ENCODE data around the gene NDRG3.

NDRG3 gene

GRCh38 chr20:36672991-36673390 is 72.9 kb downstream of the NDRG3 start:
- Histone ChIP-seq H3K9me3 (ENCODE audit: low read length) (no peaks in the 10 kb centered on the region), H3K4me2 (ENCODE audit: low read length) (no peak overlapping the region), H2AFZ (ENCODE audit: low read length) (no peak overlapping the region), H3K27me3 (ENCODE audit: insufficient read depth, low read length) (no peaks in the 10 kb centered on the region), H3K9me2 (ENCODE audit: low read depth, low read length) (no peaks in the 10 kb centered on the region), H3K4me3 (ENCODE audit: low read depth, low read length, poor library complexity, severe bottlenecking) (no peak overlapping the region), H3K36me3 (ENCODE audit: insufficient read depth, low read length) (peaks cover 5% of the 10 kb centered on the region), H3F3A (ENCODE audit: insufficient read depth, low read length) (no peaks in the 10 kb centered on the region), H4K20me1 (ENCODE audit: insufficient read depth, low read length) (no peaks in the 10 kb centered on the region), H3K27ac (ENCODE audit: low read depth, low read length, poor library complexity, severe bottlenecking) (no peak overlapping the region), H3K4me1 (ENCODE audit: insufficient read depth, low read length, severe bottlenecking) (no peaks in the 10 kb centered on the region), H3K79me2 (ENCODE audit: insufficient read depth, low read length) (no peaks in the 10 kb centered on the region), H3K9ac (ENCODE audit: low read length) (no peak overlapping the region)
- TF ChIP-seq, protein P1, sequence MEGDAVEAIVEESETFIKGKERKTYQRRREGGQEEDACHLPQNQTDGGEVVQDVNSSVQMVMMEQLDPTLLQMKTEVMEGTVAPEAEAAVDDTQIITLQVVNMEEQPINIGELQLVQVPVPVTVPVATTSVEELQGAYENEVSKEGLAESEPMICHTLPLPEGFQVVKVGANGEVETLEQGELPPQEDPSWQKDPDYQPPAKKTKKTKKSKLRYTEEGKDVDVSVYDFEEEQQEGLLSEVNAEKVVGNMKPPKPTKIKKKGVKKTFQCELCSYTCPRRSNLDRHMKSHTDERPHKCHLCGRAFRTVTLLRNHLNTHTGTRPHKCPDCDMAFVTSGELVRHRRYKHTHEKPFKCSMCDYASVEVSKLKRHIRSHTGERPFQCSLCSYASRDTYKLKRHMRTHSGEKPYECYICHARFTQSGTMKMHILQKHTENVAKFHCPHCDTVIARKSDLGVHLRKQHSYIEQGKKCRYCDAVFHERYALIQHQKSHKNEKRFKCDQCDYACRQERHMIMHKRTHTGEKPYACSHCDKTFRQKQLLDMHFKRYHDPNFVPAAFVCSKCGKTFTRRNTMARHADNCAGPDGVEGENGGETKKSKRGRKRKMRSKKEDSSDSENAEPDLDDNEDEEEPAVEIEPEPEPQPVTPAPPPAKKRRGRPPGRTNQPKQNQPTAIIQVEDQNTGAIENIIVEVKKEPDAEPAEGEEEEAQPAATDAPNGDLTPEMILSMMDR (IDR thresholded peaks at IDR 0.05; ENCODE audit: low read length), result no peak
- TF ChIP-seq EZH2 (IDR thresholded peaks at IDR 0.05; ENCODE audit: borderline replicate concordance, low read length), result no peak

- no peak for TF ChIP-seq EZH2 (IDR thresholded peaks at IDR 0.05; ENCODE audit: borderline replicate concordance, low read length)
- TF ChIP-seq, protein P1 (IDR thresholded peaks at IDR 0.05; ENCODE audit: low read length), result no peak
These were observed 75.1 kb downstream of the NDRG3 start for GRCh38 chr20:36670665-36671357.

DNA sequence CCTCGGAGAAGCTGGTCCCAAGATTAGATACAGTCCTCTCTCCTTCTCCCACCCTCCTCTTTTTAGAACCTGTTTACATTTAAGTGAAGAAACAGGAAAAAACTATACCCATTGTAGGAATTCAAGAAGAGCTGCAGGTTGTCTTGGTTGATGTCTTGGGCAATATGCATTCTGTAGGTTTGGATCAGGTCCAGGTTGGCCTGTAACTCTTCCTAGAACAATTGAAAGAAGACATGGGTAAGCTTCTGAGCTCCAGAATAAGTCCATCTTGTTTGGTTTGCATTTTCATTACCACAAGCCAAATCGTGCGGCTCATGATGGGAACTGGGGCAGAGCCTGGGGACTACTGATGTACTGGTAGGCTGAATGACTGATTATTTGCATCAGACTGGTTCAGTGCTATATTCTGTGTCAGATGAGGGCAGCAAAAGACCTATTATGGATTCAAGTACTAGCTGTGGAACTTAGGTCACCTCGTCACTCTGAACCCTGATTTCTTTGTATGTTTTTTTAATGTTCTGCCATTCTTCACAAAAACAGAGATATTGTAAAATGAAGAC is 79.6 kb downstream of the NDRG3 start:
- Histone ChIP-seq H4K20me1 (ENCODE audit: insufficient read depth, low read length) (no peaks in the 10 kb centered on the region), H3K27me3 (ENCODE audit: insufficient read depth, low read length) (no peaks in the 10 kb centered on the region), H3K9me2 (ENCODE audit: low read depth, low read length) (no peaks in the 10 kb centered on the region), H3K9me3 (ENCODE audit: low read length) (no peaks in the 10 kb centered on the region), H2AFZ (ENCODE audit: low read length) (no peak overlapping the region), H3K36me3 (ENCODE audit: insufficient read depth, low read length) (0 out of 2 replicates have a peak, but pooled peaks cover 7% of the 10 kb centered on the region), H3F3A (ENCODE audit: insufficient read depth, low read length) (no peaks in the 10 kb centered on the region), H3K79me2 (ENCODE audit: insufficient read depth, low read length) (no peaks in the 10 kb centered on the region), H3K4me2 (ENCODE audit: low read length) (no peak overlapping the region), H3K27ac (ENCODE audit: low read depth, low read length, poor library complexity, severe bottlenecking) (no peak overlapping the region), H3K4me1 (ENCODE audit: insufficient read depth, low read length, severe bottlenecking) (no peaks in the 10 kb centered on the region), H3K4me3 (ENCODE audit: low read depth, low read length, poor library complexity, severe bottlenecking) (no peak overlapping the region), H3K9ac (ENCODE audit: low read length) (no peak overlapping the region)
- TF ChIP-seq, protein P1 (IDR thresholded peaks at IDR 0.05; ENCODE audit: low read length), result peak; percentile 48; the same call in 1 of the 2 replicates
- TF ChIP-seq EZH2 (IDR thresholded peaks at IDR 0.05; ENCODE audit: borderline replicate concordance, low read length), result no peak

More at GRCh38 chr20:36670665-36671357, 75.1 kb downstream of the NDRG3 start:
- Histone ChIP-seq H3K4me1 (ENCODE audit: insufficient read depth, low read length, severe bottlenecking) (no peaks in the 10 kb centered on the region), H2AFZ (ENCODE audit: low read length) (no peak overlapping the region), H3K4me3 (ENCODE audit: low read depth, low read length, poor library complexity, severe bottlenecking) (no peak overlapping the region), H3F3A (ENCODE audit: insufficient read depth, low read length) (no peaks in the 10 kb centered on the region), H3K27ac (ENCODE audit: low read depth, low read length, poor library complexity, severe bottlenecking) (no peak overlapping the region), H3K9me3 (ENCODE audit: low read length) (no peaks in the 10 kb centered on the region), H3K9me2 (ENCODE audit: low read depth, low read length) (no peaks in the 10 kb centered on the region), H4K20me1 (ENCODE audit: insufficient read depth, low read length) (no peaks in the 10 kb centered on the region), H3K9ac (ENCODE audit: low read length) (no peak overlapping the region), H3K27me3 (ENCODE audit: insufficient read depth, low read length) (no peaks in the 10 kb centered on the region), H3K4me2 (ENCODE audit: low read length) (no peak overlapping the region), H3K79me2 (ENCODE audit: insufficient read depth, low read length) (no peaks in the 10 kb centered on the region), H3K36me3 (ENCODE audit: insufficient read depth, low read length) (no peaks in the 10 kb centered on the region)

Measured in OCI-LY1 (cell line).